GM19099 (cell line): ENCODE results near the gene PHLDB2.

Experiments used
- POLR2A ChIP-seq: IDR thresholded peaks from 3 replicates; pipeline ENCODE4 v1.6.1; 2011; ENCODE audit warnings: low read depth; ENCODE audit not compliant: insufficient read length; ENCODE audit errors: extremely low read depth

The PHLDB2 gene

DNA sequence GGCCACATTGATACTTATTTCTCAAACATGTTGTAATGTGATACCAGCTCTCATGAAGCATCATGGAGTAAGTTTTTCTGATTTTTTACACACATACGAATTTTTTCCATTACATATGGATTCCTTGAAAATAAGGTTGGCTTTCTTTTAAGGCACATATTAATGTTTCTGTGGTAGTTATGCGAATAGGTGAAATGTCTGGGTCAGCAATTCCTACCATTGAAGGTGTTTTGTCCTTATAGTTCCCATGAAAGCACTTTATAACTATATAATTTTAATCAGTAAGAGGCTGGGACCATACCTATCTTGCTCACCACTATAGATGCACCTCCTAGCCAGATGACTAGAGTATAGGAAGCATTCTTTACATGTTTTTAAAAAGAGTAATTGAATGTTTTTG is 33.0 kb downstream of the PHLDB2 start:
- no peak for TF ChIP-seq POLR2A

DNA sequence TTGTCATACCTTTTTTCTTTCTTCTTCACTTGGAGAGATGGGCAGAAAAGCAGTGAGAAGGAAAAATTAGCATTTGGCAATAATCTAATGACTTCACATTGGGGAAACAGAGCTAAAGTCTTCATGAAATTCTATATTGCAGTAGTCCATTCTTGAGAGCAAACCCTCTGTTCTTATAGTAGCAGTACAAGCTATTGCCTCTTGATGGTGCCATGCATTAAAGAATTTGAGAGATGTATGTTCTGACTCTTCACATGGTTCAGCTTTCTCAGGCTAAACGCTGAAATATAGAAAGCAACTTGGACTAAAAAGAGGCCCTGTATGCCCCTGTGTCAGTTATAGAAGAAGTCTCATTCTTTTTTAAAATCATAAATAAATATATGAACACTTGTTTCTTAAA is 36.0 kb downstream of the PHLDB2 start:
- TF ChIP-seq POLR2A: no peak

DNA sequence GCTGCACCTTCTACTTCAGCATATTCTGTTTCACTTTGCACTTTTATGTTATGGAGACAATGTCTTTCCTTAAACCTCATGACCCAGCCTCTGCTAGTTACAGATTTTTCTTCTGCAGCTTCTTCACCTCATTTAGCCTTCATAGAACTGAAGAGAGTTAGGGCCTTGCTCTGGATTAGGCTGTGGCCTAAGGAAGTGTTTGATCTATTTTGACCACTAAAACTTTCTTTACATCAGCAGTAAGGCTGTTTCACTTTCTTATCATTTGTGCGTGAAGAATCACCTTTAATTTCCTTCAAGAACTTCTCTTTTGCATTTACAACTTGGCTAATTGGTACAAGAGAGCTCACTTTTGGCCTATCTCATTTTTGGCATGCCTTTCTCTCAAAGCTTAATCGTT is 40.9 kb downstream of the PHLDB2 start:
- no peak for TF ChIP-seq POLR2A

DNA sequence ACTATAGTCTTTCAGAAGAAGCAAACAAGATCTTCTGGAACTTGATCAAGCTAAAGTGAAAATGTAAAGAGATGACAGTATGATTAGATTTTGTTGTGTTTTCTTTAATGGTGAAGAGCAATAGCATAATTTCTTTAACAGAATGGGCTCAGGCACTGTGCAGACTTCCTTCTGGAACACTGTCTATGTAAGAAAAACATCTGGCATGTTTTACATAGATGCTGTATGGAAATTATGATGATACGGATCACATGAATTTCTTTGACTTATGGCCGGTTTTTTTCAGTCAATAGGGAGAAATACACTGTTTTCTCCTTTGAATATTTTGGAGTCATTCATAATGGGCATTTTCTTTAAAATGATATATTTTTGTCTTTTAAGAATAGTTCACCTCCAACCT is 42.6 kb downstream of the PHLDB2 start:
- no peak for TF ChIP-seq POLR2A

DNA sequence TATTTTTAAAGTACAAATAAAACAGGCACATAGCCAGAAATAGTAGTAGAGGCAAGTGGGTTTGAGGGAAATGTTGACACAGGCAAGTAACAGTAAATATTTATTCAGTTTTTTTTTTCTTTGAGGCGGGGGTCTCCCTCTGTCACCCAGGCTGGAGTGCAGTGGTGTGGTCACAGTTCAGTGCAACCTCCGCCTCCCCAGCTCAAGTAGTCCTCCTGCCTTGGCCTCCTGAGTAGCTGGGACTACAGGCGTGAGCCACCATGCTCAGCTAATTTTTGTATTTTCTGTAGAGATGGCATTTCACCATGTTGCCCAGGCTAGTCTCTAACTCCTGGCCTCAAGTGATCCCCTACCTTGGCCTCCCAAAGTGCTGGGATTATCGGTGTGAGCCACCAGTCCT is 43.5 kb downstream of the PHLDB2 start:
- TF ChIP-seq POLR2A: no peak

DNA sequence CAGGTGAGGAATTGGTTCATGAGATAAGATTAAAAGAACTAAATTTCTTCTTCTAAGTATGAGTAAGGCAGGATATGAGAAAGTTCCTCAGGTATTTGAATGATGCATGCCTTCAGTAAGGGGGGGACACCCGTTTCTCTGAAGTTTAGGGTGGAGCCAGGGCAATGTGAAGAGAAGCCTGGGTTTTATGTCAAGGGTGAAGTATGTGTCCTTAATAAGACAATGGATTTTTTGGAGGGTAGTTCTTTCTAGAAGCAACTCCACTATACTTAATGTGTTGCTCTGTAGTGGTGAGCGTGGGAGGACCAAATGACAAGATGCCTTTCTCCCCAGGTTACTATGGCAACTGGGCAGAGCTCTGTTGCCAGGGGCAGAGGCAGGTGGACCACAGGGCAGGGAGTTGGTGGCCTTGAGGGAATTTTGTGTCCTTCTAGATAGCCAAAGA is 44.0 kb downstream of the PHLDB2 start:
- TF ChIP-seq POLR2A: no peak

DNA sequence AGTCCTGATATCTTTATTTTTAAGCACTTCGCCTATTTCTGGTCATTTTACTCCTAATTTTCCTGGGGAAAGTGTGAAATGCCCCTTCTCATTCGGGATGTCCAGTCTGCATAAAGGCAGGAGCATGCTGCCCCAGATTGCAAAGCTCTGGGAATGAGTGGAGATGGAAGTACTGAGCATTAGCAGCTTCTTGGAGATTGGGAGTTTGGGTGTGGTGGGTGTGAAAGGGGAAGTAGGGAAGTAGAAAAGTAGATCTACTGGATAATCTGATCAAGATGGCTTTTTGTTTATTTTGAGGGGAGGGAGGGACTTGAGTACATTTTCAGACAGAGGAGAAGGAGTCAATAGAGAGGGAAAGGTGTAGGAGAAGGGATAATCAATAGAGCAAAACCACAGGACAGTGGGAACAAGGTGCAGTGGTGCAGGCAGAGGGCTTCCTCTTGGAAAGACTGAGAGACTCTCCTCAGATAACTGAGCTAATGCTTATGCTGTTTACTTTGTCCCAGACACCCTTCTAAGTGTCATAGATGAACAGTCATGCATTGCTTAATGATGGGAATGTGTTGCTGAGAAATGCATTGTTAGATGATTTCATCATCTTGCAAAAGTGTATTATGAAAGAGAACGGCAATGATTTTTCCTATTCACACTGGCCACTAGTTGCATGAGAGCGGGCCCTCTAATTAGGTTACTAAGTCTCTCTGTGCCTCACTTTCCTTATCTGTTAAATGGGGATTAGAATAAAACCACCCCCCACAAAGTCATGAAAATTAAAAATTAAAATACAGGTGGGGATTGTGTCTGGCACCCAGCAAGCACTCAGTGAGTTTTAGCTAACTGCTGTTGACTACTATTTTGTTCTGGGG is 45.5 kb downstream of the PHLDB2 start:
- no peak for TF ChIP-seq POLR2A

DNA sequence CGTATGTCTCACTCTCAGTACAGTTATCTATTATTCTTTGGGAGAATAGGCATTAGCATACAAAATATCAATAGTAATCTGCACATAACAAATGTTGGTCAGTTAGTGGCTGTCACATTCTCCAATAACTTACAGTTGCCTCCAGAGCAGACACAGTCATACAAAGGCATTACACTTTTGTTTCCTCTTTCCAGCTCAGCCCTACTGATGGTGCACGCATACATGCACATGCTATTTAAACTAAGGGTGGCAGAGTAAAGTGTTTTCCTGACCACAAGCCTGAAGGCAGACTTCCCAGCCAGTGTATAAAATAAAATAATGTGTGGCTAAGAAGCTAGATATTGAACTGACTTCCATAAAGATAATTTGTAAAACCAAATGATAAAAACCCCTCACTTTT is 47.6 kb downstream of the PHLDB2 start:
- no peak for TF ChIP-seq POLR2A

DNA sequence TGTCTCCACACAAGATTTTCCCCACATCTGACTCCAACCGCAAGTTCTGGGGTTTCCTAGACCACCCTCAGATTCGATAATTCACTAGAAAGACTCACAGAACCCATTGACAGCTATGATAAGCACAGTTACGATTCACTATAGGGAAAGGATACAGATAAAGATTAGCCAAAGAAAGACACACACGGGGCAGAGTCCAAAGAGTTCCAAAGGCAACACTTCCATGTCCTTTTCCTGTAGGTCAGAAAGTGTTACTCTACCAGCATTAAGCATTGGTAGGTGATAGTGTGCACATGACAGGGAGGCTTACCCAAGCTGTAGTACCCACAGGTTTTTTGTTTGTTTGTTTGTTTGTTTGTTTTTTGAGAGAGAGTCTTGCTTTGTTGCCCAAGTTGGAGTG is 48.1 kb downstream of the PHLDB2 start:
- no peak for TF ChIP-seq POLR2A

DNA sequence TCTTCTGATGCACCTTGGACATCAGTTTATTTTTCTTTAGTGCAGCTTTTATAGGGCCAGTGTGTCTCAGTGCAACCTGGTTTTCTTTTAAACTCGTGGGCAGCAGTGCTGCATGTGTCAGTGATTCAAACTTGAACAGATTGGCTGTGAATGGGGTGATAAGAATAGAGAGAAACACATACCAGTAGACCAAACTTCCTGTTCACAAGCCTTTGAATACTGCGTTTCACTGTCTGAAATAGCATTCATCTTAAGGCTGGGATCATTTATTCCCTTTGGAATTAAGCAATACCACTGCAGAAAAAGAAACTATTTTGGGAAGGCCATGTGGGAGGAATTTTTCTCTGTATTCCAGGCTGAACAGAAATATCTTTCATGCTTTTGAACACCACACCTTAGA is 51.7 kb downstream of the PHLDB2 start:
- no peak for TF ChIP-seq POLR2A

DNA sequence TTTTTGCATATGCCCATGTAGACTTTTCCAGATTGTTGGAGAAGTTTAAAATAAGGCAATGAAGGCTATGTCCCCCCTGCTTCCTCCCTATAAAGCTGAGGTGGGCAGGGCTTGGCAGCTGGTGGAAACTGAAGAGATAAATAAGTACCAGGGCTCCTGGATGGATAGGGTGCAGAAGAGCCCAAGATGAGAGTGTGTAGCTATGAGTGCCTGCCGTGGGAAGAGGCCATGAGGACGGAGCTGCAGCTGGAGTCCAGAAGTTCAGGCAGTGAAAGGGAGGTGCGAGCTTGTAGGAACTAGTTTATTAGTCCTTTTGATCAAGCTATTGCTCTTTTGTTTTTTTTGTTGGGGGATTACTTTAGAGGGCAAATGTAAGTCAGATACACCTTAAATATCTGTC is 52.4 kb downstream of the PHLDB2 start:
- TF ChIP-seq POLR2A: no peak

DNA sequence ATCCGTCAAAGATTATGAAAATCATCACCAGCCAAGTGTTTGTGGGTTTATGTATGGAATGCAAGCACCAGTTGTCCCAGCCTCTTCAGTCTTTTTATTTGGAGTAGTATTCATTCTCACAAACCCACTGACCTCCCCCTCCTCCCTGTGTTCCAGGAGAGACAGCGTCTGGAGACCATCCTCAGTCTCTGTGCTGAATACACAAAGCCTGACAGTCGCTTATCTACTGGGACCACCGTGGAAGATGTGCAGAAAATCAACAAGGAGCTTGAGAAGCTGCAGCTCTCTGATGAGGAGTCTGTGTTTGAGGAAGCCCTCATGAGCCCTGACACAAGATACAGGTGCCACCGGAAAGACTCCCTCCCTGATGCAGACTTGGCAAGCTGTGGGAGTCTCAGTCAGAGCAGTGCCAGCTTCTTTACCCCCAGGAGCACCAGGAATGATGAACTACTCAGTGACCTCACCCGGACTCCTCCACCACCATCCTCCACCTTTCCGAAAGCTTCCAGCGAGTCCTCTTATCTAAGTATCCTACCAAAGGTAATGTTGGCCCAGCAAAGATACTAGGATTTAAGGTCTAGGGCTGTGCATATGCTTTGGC is 54.2 kb downstream of the PHLDB2 start:
- no peak for TF ChIP-seq POLR2A

DNA sequence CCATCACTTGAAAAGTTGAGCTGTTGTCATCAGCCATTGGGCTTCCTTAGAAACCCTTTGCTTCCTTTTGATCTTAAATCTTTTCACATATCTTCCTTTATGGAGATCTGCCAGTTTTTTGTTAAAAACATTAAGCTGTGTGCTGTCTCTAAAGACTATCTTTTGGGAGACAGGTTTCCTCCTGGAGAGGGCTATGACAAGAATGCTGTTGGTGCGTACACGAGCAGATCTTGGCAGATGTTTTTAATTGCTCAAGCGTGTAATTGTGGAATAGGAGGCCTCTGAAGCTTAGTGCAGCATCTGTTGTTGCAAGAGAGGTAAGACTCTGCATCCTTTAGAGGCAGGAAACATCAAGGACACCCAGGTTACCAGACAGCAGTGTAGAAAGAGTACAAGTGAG is 56.8 kb downstream of the PHLDB2 start:
- TF ChIP-seq POLR2A: no peak

DNA sequence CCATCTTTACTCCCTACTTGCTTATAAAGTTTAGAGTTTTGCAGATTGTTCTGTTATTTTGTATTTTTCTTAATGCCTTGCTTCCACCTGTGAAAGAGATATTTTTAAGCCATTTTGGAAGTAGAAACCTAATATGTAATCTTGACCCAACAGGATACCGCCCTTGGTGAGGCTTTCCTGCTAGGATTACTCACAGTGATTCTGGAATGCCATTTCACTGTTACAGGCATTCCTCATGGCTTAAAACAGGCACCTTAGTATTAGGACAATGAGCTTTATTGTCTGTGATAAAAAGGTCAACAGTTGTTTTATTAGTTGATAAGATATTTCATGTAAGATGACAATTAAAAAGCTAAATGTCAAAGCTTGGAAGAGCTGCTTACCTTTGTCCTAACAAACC is 58.2 kb downstream of the PHLDB2 start:
- no peak for TF ChIP-seq POLR2A

DNA sequence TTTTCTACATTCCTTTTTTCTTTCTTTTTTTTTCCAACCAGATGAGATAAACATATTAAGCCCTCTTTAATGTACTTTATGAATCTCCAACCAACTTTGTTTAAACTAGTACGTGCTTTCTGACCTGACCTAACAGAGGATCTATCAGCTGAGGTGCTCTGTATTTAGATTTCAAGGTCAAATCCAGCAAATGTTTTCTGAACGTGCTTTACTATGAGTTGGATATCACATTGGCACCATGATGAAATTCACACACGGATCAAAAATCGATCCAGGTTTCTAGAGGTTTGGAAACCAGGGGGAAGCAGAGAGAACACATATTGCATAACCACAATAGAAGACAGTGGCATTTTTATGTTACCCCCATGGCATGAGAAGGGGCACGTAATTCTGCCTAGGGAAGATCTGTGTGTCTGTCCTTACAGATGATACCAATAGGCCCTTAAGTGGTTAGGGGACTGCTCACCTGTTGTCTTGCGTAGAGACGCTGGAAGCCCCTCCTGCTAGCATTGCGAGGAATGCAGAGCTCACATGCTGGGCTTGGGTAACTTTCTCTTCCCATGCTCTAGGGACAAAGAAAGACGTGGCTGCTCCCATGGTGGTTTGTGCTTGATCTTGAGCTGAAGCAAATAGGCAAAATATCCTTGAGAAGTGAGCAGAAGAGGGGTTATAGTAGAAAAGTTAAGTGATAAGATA is 60.5 kb downstream of the PHLDB2 start:
- TF ChIP-seq POLR2A: no peak

DNA sequence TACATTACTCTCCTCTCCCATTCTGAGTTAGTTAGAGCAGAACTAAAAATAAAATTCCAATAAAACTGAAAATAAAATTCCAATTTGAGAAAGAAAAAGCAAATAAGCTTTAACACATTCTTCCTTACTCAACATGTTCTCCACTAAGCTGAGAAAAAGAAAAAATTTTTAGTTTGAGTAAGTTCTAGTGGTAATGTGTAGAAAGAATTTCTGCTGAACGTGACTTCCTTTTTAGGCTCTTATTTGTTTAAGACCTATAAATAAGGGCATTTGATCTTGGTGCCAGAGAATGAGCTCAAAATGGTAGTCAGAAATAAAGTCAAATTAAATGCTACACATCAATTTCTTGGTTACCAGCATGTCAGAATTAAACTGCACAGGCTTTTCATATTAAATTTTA is 62.1 kb downstream of the PHLDB2 start:
- TF ChIP-seq POLR2A: no peak
